GM12878 (cell line): ENCODE data around the gene ABCC1. TPM values are rescaled to one million over a fixed set of nuclear protein-coding genes. Genes with fewer than 3 reads are reported as not detected.

Experiments used
- ATAC-seq: fragments of 200-7000 bp; cut with Tn5 transposase; 3 replicates; pipeline ENCODE4 v1.9.1; 2020; ENCODE audit warnings: mild to moderate bottlenecking, moderate library complexity
- BruUV-seq: library from RNA; stranded (reverse); fragments of 400-500 nt; replicated peaks from 2 replicates; lab custom pipeline; 2021; lab: Mats Ljungman, UMichigan
- CTCF ChIA-PET: fragments of 300-600 bp; sonication (Branson Sonifier 250); formaldehyde crosslinking; extraction: SDS; loops from one replicate; lab custom pipeline; 2021; ENCODE audit warnings: inconsistent platforms; lab: Yijun Ruan, JAX
- POLR2A ChIA-PET: fragments of 350-600 bp; formaldehyde crosslinking; extraction: SDS; loops from one replicate; lab custom pipeline; 2021; ENCODE audit warnings: inconsistent platforms; lab: Charles Lee
- RAD21 ChIA-PET: fragments of 300-600 bp; sonication (Branson Sonifier 250); formaldehyde crosslinking; loops from one replicate; lab custom pipeline; 2023; ENCODE audit warnings: antibody characterized with exemption; ENCODE audit not compliant: unreplicated experiment; lab: Charles Lee
- SMC1A ChIA-PET: fragments of 300-600 bp; sonication (Branson Sonifier 250); formaldehyde crosslinking; loops from one replicate; lab custom pipeline; 2023; ENCODE audit not compliant: unreplicated experiment, uncharacterized antibody; lab: Charles Lee
- DNase-seq: peaks from one replicate; pipeline ENCODE4 v3.0.0-alpha.2; 2011; ENCODE audit warnings: low read depth, low spot score
- FAIRE-seq: peaks from 3 replicates; lab custom pipeline; 2011; peaks lifted over from hg19 to GRCh38; lab: Jason Lieb, UNC
- H2AFZ ChIP-seq: 2 replicates; pipeline ENCODE4 v1.6.0; 2011; ENCODE audit warnings: low read depth, low read length, control low read depth; ENCODE audit not compliant: control insufficient read depth
- H3K27ac ChIP-seq: 2 replicates; pipeline ENCODE4 v1.5.1; 2011; ENCODE audit warnings: control low read depth; ENCODE audit not compliant: control insufficient read depth, insufficient read depth
- H3K27me3 ChIP-seq, 2 experiments: replicated peaks in 1 of 2; 2 replicates each; pipeline versions ENCODE4 v1.6.0 to v1.6.1; 2011; ENCODE audit warnings: low read length in 1 of 2; ENCODE audit not compliant: control insufficient read depth in 2 of 2, insufficient read depth in 2 of 2
- H3K36me3 ChIP-seq, 2 experiments: 2 replicates each; pipeline ENCODE4 v1.5.1; 2011; ENCODE audit warnings: low read length in 1 of 2; ENCODE audit not compliant: control insufficient read depth in 2 of 2, insufficient read depth in 2 of 2
- H3K4me1 ChIP-seq: 2 replicates; pipeline ENCODE4 v1.6.1; 2011; ENCODE audit warnings: mild to moderate bottlenecking, low read length, moderate library complexity, mixed read lengths; ENCODE audit not compliant: control insufficient read depth, insufficient read depth
- H3K4me2 ChIP-seq: 2 replicates; pipeline ENCODE4 v1.6.0; 2011; ENCODE audit warnings: control low read depth; ENCODE audit not compliant: control insufficient read depth, insufficient read depth
- H3K4me3 ChIP-seq: fragments of 200-600 bp; sonication (generic); 2 replicates; pipeline ENCODE4 v1.5.1; 2016
- H3K79me2 ChIP-seq: 2 replicates; pipeline ENCODE4 v1.6.0; 2011; ENCODE audit warnings: low read length; ENCODE audit not compliant: control insufficient read depth, insufficient read depth
- H3K9ac ChIP-seq: 2 replicates; pipeline ENCODE4 v1.8.0; 2011; ENCODE audit warnings: low read length, control low read depth, mixed read lengths; ENCODE audit not compliant: control insufficient read depth, insufficient read depth
- H3K9me3 ChIP-seq: replicated peaks from 3 replicates; pipeline ENCODE4 v1.5.1; 2011; ENCODE audit warnings: mild to moderate bottlenecking, low read length; ENCODE audit not compliant: control insufficient read depth, insufficient read depth
- H4K20me1 ChIP-seq: 2 replicates; pipeline ENCODE4 v1.6.0; 2011; ENCODE audit not compliant: control insufficient read depth, insufficient read depth
- ATF2 ChIP-seq: IDR thresholded peaks from 2 replicates; pipeline ENCODE4 v1.6.1; 2012; ENCODE audit warnings: low read length, inconsistent platforms
- CHD2 ChIP-seq: IDR thresholded peaks from 2 replicates; pipeline ENCODE4 v1.6.1; 2011; ENCODE audit warnings: low read depth, low read length, improper control_type of control experiment, borderline replicate concordance
- EED ChIP-seq: sonication (generic); IDR thresholded peaks from 2 replicates; pipeline ENCODE4 v1.6.1; 2016; ENCODE audit warnings: antibody characterized with exemption, low read depth
- FOS ChIP-seq: IDR thresholded peaks from 3 replicates; pipeline ENCODE4 v1.6.1; 2011; ENCODE audit warnings: borderline replicate concordance; ENCODE audit not compliant: insufficient read length; ENCODE audit errors: extremely low read depth
- GABPA ChIP-seq: IDR thresholded peaks from 2 replicates; pipeline ENCODE4 v1.6.1; 2014; ENCODE audit warnings: antibody characterized with exemption, low read depth, mild to moderate bottlenecking, inconsistent platforms
- MTA2 ChIP-seq: fragments of 450-650 bp; IDR thresholded peaks from 2 replicates; pipeline ENCODE4 v1.6.1; 2016; ENCODE audit warnings: low read depth, mild to moderate bottlenecking, moderate library complexity
- MXI1 ChIP-seq: fragments of 150-350 bp; IDR thresholded peaks from 2 replicates; pipeline ENCODE4 v1.6.1; 2011; ENCODE audit warnings: low read depth, mild to moderate bottlenecking, inconsistent platforms, low read length, improper control_type of control experiment
- NR2C1 ChIP-seq: fragments of 450-650 bp; IDR thresholded peaks from 2 replicates; pipeline ENCODE4 v1.6.1; 2017; ENCODE audit warnings: antibody characterized with exemption, mild to moderate bottlenecking, moderate library complexity
- POLR2AphosphoS5 ChIP-seq: IDR thresholded peaks from 2 replicates; pipeline ENCODE4 v1.6.1; 2011; ENCODE audit warnings: mild to moderate bottlenecking, low read length, inconsistent platforms
- RAD21 ChIP-seq: IDR thresholded peaks from 2 replicates; pipeline ENCODE4 v1.6.1; 2011; ENCODE audit warnings: mild to moderate bottlenecking, low read depth, low read length, moderate library complexity; ENCODE audit not compliant: insufficient read depth
- SREBF1 ChIP-seq: IDR thresholded peaks from 2 replicates; pipeline ENCODE4 v1.6.1; 2012; ENCODE audit warnings: mild to moderate bottlenecking, low read length
- YBX1 ChIP-seq: fragments of 450-650 bp; IDR thresholded peaks from 2 replicates; pipeline ENCODE4 v1.6.1; 2016; ENCODE audit warnings: antibody characterized with exemption
- ZNF384 ChIP-seq: IDR thresholded peaks from 2 replicates; pipeline ENCODE4 v1.6.1; 2012; ENCODE audit warnings: low read depth, mild to moderate bottlenecking, low read length, improper control_type of control experiment, borderline replicate concordance
- ZNF592 ChIP-seq: fragments of 450-650 bp; IDR thresholded peaks from 2 replicates; pipeline ENCODE4 v1.6.1; 2017; ENCODE audit warnings: mild to moderate bottlenecking, moderate library complexity
- ZNF622 ChIP-seq: fragments of 450-650 bp; IDR thresholded peaks from 2 replicates; pipeline ENCODE4 v1.6.1; 2017; ENCODE audit warnings: mild to moderate bottlenecking, inconsistent platforms
- ZZZ3 ChIP-seq: IDR thresholded peaks from 2 replicates; pipeline ENCODE4 v1.6.1; 2011; ENCODE audit warnings: low read depth; ENCODE audit not compliant: control insufficient read depth, insufficient read length
- WGBS: methylation state at CpG from one replicate; pipeline ENCODE4 v1.1.6; 2016; ENCODE audit warnings: low lambda C conversion rate; ENCODE audit not compliant: insufficient replicate concordance, insufficient coverage; ENCODE audit errors: missing lambda C conversion rate; 5-methylcytosine and 5-hydroxymethylcytosine counted together
- in situ Hi-C: fragments of 300-500 bp; cut with MboI; formaldehyde crosslinking; loops from 9 replicates; pipeline ENCODE4 v1.14.3; 2018; ENCODE audit warnings: mixed read lengths
- intact Hi-C: fragments of 100-400 bp; cut with micrococcal nuclease; formaldehyde crosslinking; loops from one replicate; pipeline ENCODE4 v1.14.2; 2022; ENCODE audit not compliant: unreplicated experiment
- polyA plus RNA-seq, 11 experiments: library from polyadenylated mRNA; depleted of rRNA in 4 of 11; unstranded in 6 of 11; stranded (reverse) in 5 of 11; fragments of >200 nt; fragmentation: Nextera tagmentation in 4 of 11; fragmentation: Illumina TruSeq in 1 of 11; extraction: Ambion mirVana in 4 of 11; extraction: Trizol in 1 of 11; gene quantifications; 1 replicate in 1 of 11; 2 replicates in 10 of 11; pipeline versions ENCODE4 v1.2.1 to v1.2.3, GENCODE V29; 2011 to 2016; ENCODE audit warnings: inconsistent platforms in 2 of 11, missing spikeins in 2 of 11, low read depth in 1 of 11
- total RNA-seq, 4 experiments: library from RNA; depleted of rRNA in 3 of 4; stranded (reverse); fragments of >200 nt in 3 of 4; fragmentation: Illumina TruSeq in 1 of 4; extraction: Trizol in 1 of 4; gene quantifications; 2 replicates each; pipeline versions ENCODE4 v1.2.1 to v1.2.3, GENCODE V29; 2013 to 2021
- TF ChIP-seq, protein P1 (sequence below): fragments of 450-650 bp; IDR thresholded peaks from 2 replicates; pipeline ENCODE4 v1.6.1; 2014; ENCODE audit warnings: mild to moderate bottlenecking

Gene ABCC1
- total and polyA plus RNA-seq, 10 of the 15 experiments (the other 5 are each of a cell fraction or from before 2014, with no cell fraction given) = 3.2 to 44.6 (median 14.5) TPM

GRCh38 chr16:16017812-16018211 is 68.4 kb downstream of the ABCC1 start (continued):
- TF ChIP-seq, protein P1, sequence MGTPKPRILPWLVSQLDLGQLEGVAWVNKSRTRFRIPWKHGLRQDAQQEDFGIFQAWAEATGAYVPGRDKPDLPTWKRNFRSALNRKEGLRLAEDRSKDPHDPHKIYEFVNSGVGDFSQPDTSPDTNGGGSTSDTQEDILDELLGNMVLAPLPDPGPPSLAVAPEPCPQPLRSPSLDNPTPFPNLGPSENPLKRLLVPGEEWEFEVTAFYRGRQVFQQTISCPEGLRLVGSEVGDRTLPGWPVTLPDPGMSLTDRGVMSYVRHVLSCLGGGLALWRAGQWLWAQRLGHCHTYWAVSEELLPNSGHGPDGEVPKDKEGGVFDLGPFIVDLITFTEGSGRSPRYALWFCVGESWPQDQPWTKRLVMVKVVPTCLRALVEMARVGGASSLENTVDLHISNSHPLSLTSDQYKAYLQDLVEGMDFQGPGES = no peak
- TF ChIP-seq, all 136 proteins: peak for 0

- Histone ChIP-seq H3K79me2 (no peaks in the 10 kb centered on the region), H3K4me3 (no peak overlapping the region), H3K4me1 (no peaks in the 10 kb centered on the region), H3K9ac (no peak overlapping the region), H3K9me3 (no peaks in the 10 kb centered on the region), H2AFZ (no peak overlapping the region), H4K20me1 (no peaks in the 10 kb centered on the region), H3K4me2 (no peak overlapping the region), H3K36me3 (peaks cover 29 to 35% of the 10 kb centered on the region in 2 experiments; a peak in 3 of 4 replicates), H3K27ac (no peak overlapping the region), H3K27me3 (no peaks in the 10 kb centered on the region)
- CTCF ChIA-PET = no interaction called here
- SMC1A ChIA-PET = no interaction called here
- ATAC-seq (no peak), DNase-seq (no peak), FAIRE-seq (no peak)
- WGBS = 100% methylated on average over 4 of the region's 4 CpGs
- no TSS peak for BruUV-seq
- intact Hi-C loops = no loop called here
- POLR2A ChIA-PET = interaction anchor here (0.6 kb wide), 1 partner anchor 15 kb away, joined by 4 read pairs; no protein-coding TSS in a partner anchor
- in situ Hi-C loops = no loop called here
- RAD21 ChIA-PET = no interaction called here
- no peak for TF ChIP-seq YBX1
- TF ChIP-seq, protein P1 = no peak
- no peak for TF ChIP-seq GABPA
- TF ChIP-seq ZZZ3 = no peak
- TF ChIP-seq ATF2 = no peak
- TF ChIP-seq ZNF622 = no peak
- no peak for TF ChIP-seq MXI1
- no peak for TF ChIP-seq CHD2
- no peak for TF ChIP-seq SREBF1
- no peak for TF ChIP-seq POLR2AphosphoS5
- TF ChIP-seq ZNF592 = no peak
- TF ChIP-seq NR2C1 = no peak
- TF ChIP-seq ZNF384 = no peak
- TF ChIP-seq RAD21 = no peak
- no peak for TF ChIP-seq FOS
- no peak for TF ChIP-seq MTA2
- TF ChIP-seq EED = no peak
Measured at GRCh38 chr16:16018705-16019104, 69.3 kb downstream of the ABCC1 start.
